ENCODE data around the gene GNB1L.
"Not testable (repeated sequence)": the region's sequence is repeated elsewhere in the genome, so short reads cannot be mapped to it uniquely, and the experiment has no call there.

GNB1L gene

GRCh38 chr22:19791894-19792293 is 62.8 kb downstream of the GNB1L start:
- no peak for DNase-seq

- no peak for DNase-seq
Measured at GRCh38 chr22:19791243-19791642, 63.4 kb downstream of the GNB1L start.

- DNase-seq: no peak
Measured at GRCh38 chr22:19789828-19790227, 64.8 kb downstream of the GNB1L start.

- no peak for DNase-seq
Measured at GRCh38 chr22:19789406-19789805, 65.3 kb downstream of the GNB1L start.

DNA sequence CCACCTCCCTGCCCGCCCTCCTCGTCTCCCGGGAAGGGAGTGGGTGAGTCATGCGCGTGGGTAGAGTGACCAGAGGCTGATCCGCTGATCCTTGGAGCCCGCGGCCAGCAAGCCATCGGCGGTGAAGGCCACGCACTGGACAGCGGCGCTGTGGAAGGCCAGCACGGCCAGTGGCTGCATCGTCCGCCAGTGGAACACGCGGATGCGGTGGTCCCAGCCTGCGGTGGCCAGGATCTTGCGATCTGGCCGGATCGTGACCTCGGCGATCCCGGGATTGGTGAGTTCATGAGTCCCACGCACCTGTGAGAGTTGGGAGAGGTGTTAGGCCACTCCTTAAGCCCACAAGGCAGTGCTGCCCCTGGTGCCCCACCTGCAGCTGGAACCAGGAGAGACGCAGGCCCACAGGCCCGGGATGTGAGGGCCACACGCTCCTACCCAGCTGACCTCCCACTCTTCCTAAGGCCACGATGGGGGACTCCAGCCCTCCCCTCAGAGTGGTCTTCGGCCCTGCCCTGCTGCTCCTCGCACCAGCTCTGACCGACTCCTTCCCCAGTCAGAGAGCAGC is 65.9 kb downstream of the GNB1L start:
- DNase-seq: no peak

DNA sequence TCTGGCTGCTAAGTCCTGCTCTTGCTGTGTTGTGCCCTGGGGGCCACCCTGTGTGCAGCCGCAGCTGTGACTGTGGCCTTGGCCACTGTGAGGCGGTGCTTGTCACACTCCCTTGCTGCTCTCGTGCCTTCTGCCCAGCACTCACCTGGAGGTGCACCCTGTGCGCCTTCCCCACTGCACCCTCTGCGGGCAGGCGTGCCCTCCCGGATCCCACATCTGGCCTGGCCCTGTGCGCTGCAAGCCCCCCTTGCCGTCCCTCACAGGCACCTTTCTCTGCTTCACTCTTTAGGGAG is 66.9 kb downstream of the GNB1L start:
- DNase-seq: no peak

GRCh38 chr22:19786959-19787848 is 67.5 kb downstream of the GNB1L start:
- no peak for DNase-seq

GRCh38 chr22:19786264-19786585 is 68.4 kb downstream of the GNB1L start:
- DNase-seq: no peak

- DNase-seq: no peak
Measured at GRCh38 chr22:19785461-19786263, 69.0 kb downstream of the GNB1L start.

GRCh38 chr22:19784384-19785175 is 70.1 kb downstream of the GNB1L start:
- DNase-seq: no peak

DNA sequence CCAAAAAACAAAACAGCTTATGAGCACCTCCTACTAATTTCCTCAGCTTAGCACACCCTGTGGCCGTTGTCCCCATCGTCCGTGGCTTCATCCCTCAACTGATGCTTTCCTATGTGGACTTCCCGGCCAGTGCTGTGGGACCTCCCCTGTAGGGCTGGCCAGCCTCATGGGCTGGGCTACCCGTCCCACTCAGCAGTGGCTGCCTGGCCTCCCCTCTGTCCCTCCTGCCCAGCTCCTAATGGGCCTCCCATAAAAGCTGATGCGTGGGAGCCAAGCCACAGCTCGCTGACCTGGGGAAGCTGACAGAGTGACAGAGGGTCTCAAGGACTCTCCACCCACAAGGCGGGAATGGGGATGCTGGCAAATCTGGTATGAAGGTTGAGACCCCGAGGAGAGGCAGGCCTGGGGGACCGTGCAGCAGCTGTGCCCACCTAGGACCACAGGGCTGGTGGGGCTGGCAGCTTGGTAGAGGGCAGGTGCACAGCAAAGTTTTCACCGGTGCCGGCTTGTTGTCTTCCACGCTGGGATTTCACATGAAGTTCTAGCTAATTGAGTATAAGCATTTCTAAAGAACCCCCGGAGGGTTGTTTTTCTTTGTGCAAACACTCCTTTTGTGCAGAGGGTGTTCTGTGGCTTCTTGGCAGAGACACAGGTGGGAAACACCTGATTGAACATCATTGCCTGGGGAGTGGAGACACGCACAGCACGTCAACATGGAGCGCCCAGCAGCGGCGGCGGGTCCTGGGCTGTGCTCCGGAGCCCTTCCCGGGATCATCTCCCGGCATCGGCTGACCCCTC is 70.9 kb downstream of the GNB1L start:
- no peak for DNase-seq

DNA sequence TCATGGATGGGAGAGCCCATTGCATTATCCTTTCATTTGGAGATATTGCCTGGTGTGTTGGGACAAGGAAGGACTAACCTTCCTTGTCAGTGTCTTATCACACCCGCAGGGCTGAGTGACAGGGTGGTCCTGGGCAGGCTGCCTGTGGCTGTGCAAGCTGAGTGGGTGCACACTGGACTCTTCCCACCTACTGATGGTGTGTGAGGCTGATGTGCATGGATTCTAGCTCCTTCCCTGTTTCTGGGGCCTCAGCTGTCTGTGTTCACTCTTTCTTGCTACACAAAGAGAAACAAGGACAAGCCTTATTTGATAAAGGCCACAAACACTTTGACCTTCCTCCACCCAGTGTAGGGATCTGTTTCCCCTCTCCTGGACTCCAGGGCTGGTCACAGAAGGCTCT is 72.1 kb downstream of the GNB1L start:
- no peak for DNase-seq

DNA sequence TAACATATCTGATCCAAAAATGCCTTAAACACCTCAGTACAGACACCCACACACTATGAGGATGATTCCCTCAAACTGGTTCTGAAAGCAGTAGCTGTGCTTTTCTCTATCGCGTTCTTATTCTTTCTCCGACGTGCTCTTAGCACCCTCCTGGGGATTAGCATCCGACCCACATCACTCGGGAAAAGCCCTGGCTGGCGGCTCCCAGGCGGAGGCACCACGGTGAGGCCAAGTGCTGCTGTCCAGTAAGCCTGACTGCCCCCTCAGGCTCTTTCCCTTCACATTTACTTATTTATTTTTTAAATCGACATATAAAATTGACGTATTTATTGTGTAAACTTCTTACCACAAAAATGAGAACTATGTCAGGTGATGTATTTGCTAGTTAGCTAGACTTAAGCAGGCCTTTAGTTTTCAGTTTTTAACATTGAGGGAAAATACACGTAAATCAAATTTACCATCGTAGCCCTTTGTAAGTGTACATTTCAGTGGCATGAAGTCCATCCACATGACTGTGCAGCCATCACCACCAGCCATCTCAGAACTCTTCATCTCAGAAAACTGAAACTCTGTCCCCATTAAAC is 74.9 kb downstream of the GNB1L start:
- DNase-seq: no peak

GRCh38 chr22:19779011-19779421 is 75.7 kb downstream of the GNB1L start:
- DNase-seq: no peak

GRCh38 chr22:19777192-19777591 is 77.5 kb downstream of the GNB1L start:
- not testable (repeated sequence) for DNase-seq

- no peak for DNase-seq
Measured at GRCh38 chr22:19776433-19777031, 78.1 kb downstream of the GNB1L start.

- no peak for DNase-seq
Measured at GRCh38 chr22:19775496-19776325, 79.0 kb downstream of the GNB1L start.

GRCh38 chr22:19774628-19775027 is 80.0 kb downstream of the GNB1L start:
- no peak for DNase-seq

GRCh38 chr22:19773470-19774040 is 81.1 kb downstream of the GNB1L start:
- DNase-seq: no peak

Measured in activated T-cell treated with anti-CD3 and anti-CD28 coated beads, Interleukin-2, amount 50 U/mL, for 1 hour (primary cell).